ENCODE results near the gene CDH4. TPM values are rescaled to one million over a fixed set of nuclear protein-coding genes. Genes with fewer than 3 reads are reported as not detected.

CDH4 gene
- total RNA-seq, 1 donor from 2014 or later = 3.2 TPM

DNA sequence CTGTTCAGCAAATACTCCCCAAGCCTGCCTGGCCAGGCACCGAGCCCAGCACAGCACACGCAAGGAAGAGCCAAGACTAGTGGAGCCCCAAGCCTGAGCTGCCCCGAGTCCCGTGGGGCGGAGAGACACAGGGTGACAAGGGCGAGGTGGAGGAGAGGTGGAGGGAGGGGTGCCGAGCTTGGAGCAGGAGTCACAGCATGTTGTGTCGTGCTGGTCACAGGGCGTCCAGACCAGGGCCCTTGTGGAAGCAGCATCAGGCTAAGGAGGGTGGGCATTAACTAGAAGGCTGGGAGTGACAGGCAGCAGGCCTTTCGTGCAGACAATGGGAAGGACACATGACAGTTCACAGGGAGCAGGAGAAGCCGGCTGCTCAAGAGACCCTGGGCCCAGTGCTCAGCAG is 422.1 kb downstream of the CDH4 start:
- H3K4me1 Mint-ChIP-seq (ENCODE audit: low read depth, unreplicated experiment) = no peaks in the 10 kb centered on the region
- Histone ChIP-seq H3K4me1 (ENCODE audit: insufficient read depth, low read length) (no peaks in the 10 kb centered on the region), H3K27me3 (ENCODE audit: insufficient read depth, low read length) (no peaks in the 10 kb centered on the region), H2AFZ (ENCODE audit: low read depth, low read length) (no peak overlapping the region), H3K9ac (ENCODE audit: low read length) (no peak overlapping the region), H3K4me3 (ENCODE audit: insufficient read depth, low read depth, low read length) (no peak overlapping the region), H3K9me3 (ENCODE audit: insufficient read depth, low read depth, low read length) (no peaks in the 10 kb centered on the region), H3K4me2 (ENCODE audit: low read length) (no peak overlapping the region), H4K20me1 (ENCODE audit: insufficient read depth, low read length) (no peaks in the 10 kb centered on the region), H3K79me2 (ENCODE audit: insufficient read depth, low read length) (no peaks in the 10 kb centered on the region), H3K36me3 (ENCODE audit: insufficient read depth, low read length) (no peaks in the 10 kb centered on the region), H3K27ac (ENCODE audit: low read depth, low read length) (no peak overlapping the region)
- no peak for DNase-seq (ENCODE audit: low read depth)
- no peak overlapping the region for H3K27ac Mint-ChIP-seq (ENCODE audit: unreplicated experiment)
- H3K9me3 Mint-ChIP-seq (ENCODE audit: unreplicated experiment) = peaks cover 10% of the 10 kb centered on the region
- TF ChIP-seq, protein P1, sequence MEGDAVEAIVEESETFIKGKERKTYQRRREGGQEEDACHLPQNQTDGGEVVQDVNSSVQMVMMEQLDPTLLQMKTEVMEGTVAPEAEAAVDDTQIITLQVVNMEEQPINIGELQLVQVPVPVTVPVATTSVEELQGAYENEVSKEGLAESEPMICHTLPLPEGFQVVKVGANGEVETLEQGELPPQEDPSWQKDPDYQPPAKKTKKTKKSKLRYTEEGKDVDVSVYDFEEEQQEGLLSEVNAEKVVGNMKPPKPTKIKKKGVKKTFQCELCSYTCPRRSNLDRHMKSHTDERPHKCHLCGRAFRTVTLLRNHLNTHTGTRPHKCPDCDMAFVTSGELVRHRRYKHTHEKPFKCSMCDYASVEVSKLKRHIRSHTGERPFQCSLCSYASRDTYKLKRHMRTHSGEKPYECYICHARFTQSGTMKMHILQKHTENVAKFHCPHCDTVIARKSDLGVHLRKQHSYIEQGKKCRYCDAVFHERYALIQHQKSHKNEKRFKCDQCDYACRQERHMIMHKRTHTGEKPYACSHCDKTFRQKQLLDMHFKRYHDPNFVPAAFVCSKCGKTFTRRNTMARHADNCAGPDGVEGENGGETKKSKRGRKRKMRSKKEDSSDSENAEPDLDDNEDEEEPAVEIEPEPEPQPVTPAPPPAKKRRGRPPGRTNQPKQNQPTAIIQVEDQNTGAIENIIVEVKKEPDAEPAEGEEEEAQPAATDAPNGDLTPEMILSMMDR (IDR thresholded peaks at IDR 0.05; ENCODE audit: insufficient read depth, low read depth, low read length) = no peak
- TF ChIP-seq EZH2 (IDR thresholded peaks at IDR 0.05; ENCODE audit: insufficient read depth, low read length) = no peak
- peaks cover 71% of the 10 kb centered on the region for H3K27me3 Mint-ChIP-seq (ENCODE audit: low read depth, unreplicated experiment)
- no peaks in the 10 kb centered on the region for H3K36me3 Mint-ChIP-seq (ENCODE audit: low read depth, unreplicated experiment)
- no peak for FAIRE-seq
- H3K4me3 Mint-ChIP-seq (ENCODE audit: unreplicated experiment) = no peak overlapping the region

DNA sequence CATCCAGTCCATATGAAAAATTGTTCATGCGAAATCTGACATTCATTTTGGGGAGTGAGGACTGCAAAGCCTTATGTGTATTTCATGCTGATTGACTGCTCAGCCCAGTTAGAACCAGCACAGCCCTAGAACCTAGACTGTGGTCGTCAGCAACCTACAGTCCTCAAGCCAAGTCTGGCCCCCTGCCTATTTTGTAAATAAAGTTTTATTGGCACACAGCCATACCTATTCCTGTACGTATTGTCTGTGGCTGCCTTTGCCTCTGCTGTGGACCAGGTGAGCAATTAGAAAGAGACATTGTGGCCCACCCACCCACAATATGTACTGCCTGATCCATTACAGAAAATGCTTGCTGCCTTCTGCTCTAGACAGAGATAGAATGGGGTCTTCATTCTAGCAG is 422.6 kb downstream of the CDH4 start:
- no peak for FAIRE-seq

DNA sequence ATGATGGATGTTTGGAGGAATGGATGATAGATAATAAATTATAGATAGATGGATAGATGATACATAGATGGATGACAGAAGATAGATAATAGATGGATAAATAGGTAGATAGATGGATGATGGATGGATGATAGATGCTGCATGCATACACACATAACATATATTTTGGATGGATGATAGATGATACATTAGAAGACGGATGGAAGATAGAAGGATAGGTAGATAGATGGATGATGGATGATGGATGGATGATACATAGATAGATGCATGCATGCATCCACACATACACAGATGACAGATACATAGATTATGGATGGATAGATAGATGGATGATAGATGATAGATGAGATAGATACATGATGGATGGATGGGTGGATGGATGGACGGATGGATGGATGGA is 425.9 kb downstream of the CDH4 start:
- H3K4me1 Mint-ChIP-seq (ENCODE audit: low read depth, unreplicated experiment) = no peaks in the 10 kb centered on the region
- H3K36me3 ChIP-seq (ENCODE audit: insufficient read depth, low read length) = no peaks in the 10 kb centered on the region
- H3K79me2 ChIP-seq (ENCODE audit: insufficient read depth, low read length) = no peaks in the 10 kb centered on the region
- TF ChIP-seq EZH2 (IDR thresholded peaks at IDR 0.05; ENCODE audit: insufficient read depth, low read length) = no peak
- TF ChIP-seq, protein P1 (IDR thresholded peaks at IDR 0.05; ENCODE audit: insufficient read depth, low read depth, low read length) = no peak
- no peaks in the 10 kb centered on the region for H3K36me3 Mint-ChIP-seq (ENCODE audit: low read depth, unreplicated experiment)
- FAIRE-seq (no peak), DNase-seq (ENCODE audit: low read depth) (no peak)
- H3K4me3 ChIP-seq (ENCODE audit: insufficient read depth, low read depth, low read length) = no peak overlapping the region
- H3K27ac ChIP-seq (ENCODE audit: low read depth, low read length) = no peak overlapping the region
- no peak overlapping the region for H3K4me2 ChIP-seq (ENCODE audit: low read length)
- no peak overlapping the region for H3K9ac ChIP-seq (ENCODE audit: low read length)
- H3K9me3 ChIP-seq (ENCODE audit: insufficient read depth, low read depth, low read length) = no peaks in the 10 kb centered on the region
- peaks cover 71% of the 10 kb centered on the region for H3K27me3 Mint-ChIP-seq (ENCODE audit: low read depth, unreplicated experiment)
- H4K20me1 ChIP-seq (ENCODE audit: insufficient read depth, low read length) = peaks cover 8% of the 10 kb centered on the region
- peaks cover 13% of the 10 kb centered on the region for H3K9me3 Mint-ChIP-seq (ENCODE audit: unreplicated experiment)
- no peaks in the 10 kb centered on the region for H3K4me1 ChIP-seq (ENCODE audit: insufficient read depth, low read length)
- no peaks in the 10 kb centered on the region for H3K27me3 ChIP-seq (ENCODE audit: insufficient read depth, low read length)
- H3K4me3 Mint-ChIP-seq (ENCODE audit: unreplicated experiment) = no peak overlapping the region
- no peak overlapping the region for H2AFZ ChIP-seq (ENCODE audit: low read depth, low read length)
- H3K27ac Mint-ChIP-seq (ENCODE audit: unreplicated experiment) = no peak overlapping the region

More for the DNA sequence above, 422.6 kb downstream of the CDH4 start:
- Histone ChIP-seq H3K27ac (ENCODE audit: low read depth, low read length) (no peak overlapping the region), H3K36me3 (ENCODE audit: insufficient read depth, low read length) (no peaks in the 10 kb centered on the region), H3K27me3 (ENCODE audit: insufficient read depth, low read length) (no peaks in the 10 kb centered on the region), H3K9ac (ENCODE audit: low read length) (no peak overlapping the region), H3K79me2 (ENCODE audit: insufficient read depth, low read length) (no peaks in the 10 kb centered on the region), H3K4me1 (ENCODE audit: insufficient read depth, low read length) (no peaks in the 10 kb centered on the region), H3K9me3 (ENCODE audit: insufficient read depth, low read depth, low read length) (no peaks in the 10 kb centered on the region), H3K4me3 (ENCODE audit: insufficient read depth, low read depth, low read length) (no peak overlapping the region), H4K20me1 (ENCODE audit: insufficient read depth, low read length) (no peaks in the 10 kb centered on the region), H2AFZ (ENCODE audit: low read depth, low read length) (no peak overlapping the region), H3K4me2 (ENCODE audit: low read length) (no peak overlapping the region)
- TF ChIP-seq EZH2 (IDR thresholded peaks at IDR 0.05; ENCODE audit: insufficient read depth, low read length) = no peak
- TF ChIP-seq, protein P1 (IDR thresholded peaks at IDR 0.05; ENCODE audit: insufficient read depth, low read depth, low read length) = no peak
- Mint-ChIP-seq H3K27me3 (ENCODE audit: low read depth, unreplicated experiment) (peaks cover 70% of the 10 kb centered on the region), H3K36me3 (ENCODE audit: low read depth, unreplicated experiment) (no peaks in the 10 kb centered on the region), H3K4me1 (ENCODE audit: low read depth, unreplicated experiment) (no peaks in the 10 kb centered on the region), H3K9me3 (ENCODE audit: unreplicated experiment) (peaks cover 10% of the 10 kb centered on the region), H3K4me3 (ENCODE audit: unreplicated experiment) (no peak overlapping the region), H3K27ac (ENCODE audit: unreplicated experiment) (no peak overlapping the region)
- DNase-seq (ENCODE audit: low read depth) = no peak

Data from astrocyte (in vitro differentiated cells and primary cell).